ENCODE measurements around the gene CYP4F22.
"Not testable (repeated sequence)": the region's sequence is repeated elsewhere in the genome, so short reads cannot be mapped to it uniquely, and the experiment has no call there.

Gene CYP4F22

GRCh38 chr19:15487038-15487437 lies 21.3 kb upstream of the CYP4F22 start:
- H3K4me3 ChIP-seq (ENCODE audit: low read length) = no peak overlapping the region
- DNase-seq (ENCODE audit: low read depth, low spot score) = no peak

- H3K4me3 ChIP-seq (ENCODE audit: low read length) = no peak overlapping the region
- DNase-seq (ENCODE audit: low read depth, low spot score) = no peak
Measured at GRCh38 chr19:15488489-15489226, 19.7 kb upstream of the CYP4F22 start.

GRCh38 chr19:15495151-15495550 lies 13.2 kb upstream of the CYP4F22 start:
- no peak for DNase-seq (ENCODE audit: low read depth, low spot score)

GRCh38 chr19:15498156-15498858 lies 10.0 kb upstream of the CYP4F22 start:
- no peak overlapping the region for H3K4me3 ChIP-seq (ENCODE audit: low read length)
- DNase-seq (ENCODE audit: low read depth, low spot score) = no peak

More at GRCh38 chr19:15495151-15495550, 13.2 kb upstream of the CYP4F22 start:
- no peak overlapping the region for H3K4me3 ChIP-seq (ENCODE audit: low read length)

- H3K4me3 ChIP-seq (ENCODE audit: low read length) = no peak overlapping the region
- DNase-seq (ENCODE audit: low read depth, low spot score) = peak; percentile 55
Measured at GRCh38 chr19:15498910-15499309, 9.4 kb upstream of the CYP4F22 start.

- DNase-seq (ENCODE audit: low read depth, low spot score) = no peak
- no peak overlapping the region for H3K4me3 ChIP-seq (ENCODE audit: low read length)
Measured at GRCh38 chr19:15501596-15501995, 6.7 kb upstream of the CYP4F22 start.

- DNase-seq (ENCODE audit: low read depth, low spot score) = no peak
- H3K4me3 ChIP-seq (ENCODE audit: low read length) = no peak overlapping the region
Measured at GRCh38 chr19:15502264-15502663, 6.1 kb upstream of the CYP4F22 start.

GRCh38 chr19:15506074-15506571 lies 2.2 kb upstream of the CYP4F22 start:
- H3K4me3 ChIP-seq (ENCODE audit: low read length) = no peak overlapping the region
- no peak for DNase-seq (ENCODE audit: low read depth, low spot score)

- no peak overlapping the region for H3K4me3 ChIP-seq (ENCODE audit: low read length)
- DNase-seq (ENCODE audit: low read depth, low spot score) = no peak
Measured at GRCh38 chr19:15507068-15508034, 974 bp upstream of the CYP4F22 start.

GRCh38 chr19:15511671-15512424 lies 3.5 kb downstream of the CYP4F22 start:
- H3K4me3 ChIP-seq (ENCODE audit: low read length) = no peak overlapping the region
- no peak for DNase-seq (ENCODE audit: low read depth, low spot score)

- not testable (repeated sequence) for DNase-seq (ENCODE audit: low read depth, low spot score); H3K4me3 ChIP-seq (ENCODE audit: low read length)
Measured at GRCh38 chr19:15515227-15515625, 6.9 kb downstream of the CYP4F22 start.

GRCh38 chr19:15516363-15516762 lies 8.0 kb downstream of the CYP4F22 start:
- no peak overlapping the region for H3K4me3 ChIP-seq (ENCODE audit: low read length)
- DNase-seq (ENCODE audit: low read depth, low spot score) = no peak

- H3K4me3 ChIP-seq (ENCODE audit: low read length) = no peak overlapping the region
- no peak for DNase-seq (ENCODE audit: low read depth, low spot score)
Measured at GRCh38 chr19:15517778-15518177, 9.5 kb downstream of the CYP4F22 start.

GRCh38 chr19:15519433-15519976 lies 11.2 kb downstream of the CYP4F22 start:
- no peak for DNase-seq (ENCODE audit: low read depth, low spot score)
- H3K4me3 ChIP-seq (ENCODE audit: low read length) = no peak overlapping the region

- no peak for DNase-seq (ENCODE audit: low read depth, low spot score)
- H3K4me3 ChIP-seq (ENCODE audit: low read length) = no peak overlapping the region
Measured at GRCh38 chr19:15524781-15525180, 16.5 kb downstream of the CYP4F22 start.

GRCh38 chr19:15525291-15525690 lies 17.0 kb downstream of the CYP4F22 start:
- peak; percentile 26 for DNase-seq (ENCODE audit: low read depth, low spot score)
- H3K4me3 ChIP-seq (ENCODE audit: low read length) = no peak overlapping the region; the same call in 1 of the 2 replicates

GRCh38 chr19:15526408-15526807 lies 18.1 kb downstream of the CYP4F22 start:
- H3K4me3 ChIP-seq (ENCODE audit: low read length) = no peak overlapping the region
- DNase-seq (ENCODE audit: low read depth, low spot score) = no peak

- H3K4me3 ChIP-seq (ENCODE audit: low read length) = no peak overlapping the region
- DNase-seq (ENCODE audit: low read depth, low spot score) = no peak
Measured at GRCh38 chr19:15527705-15528104, 19.4 kb downstream of the CYP4F22 start.
